Jurkat, Clone E6-1 (cell line): ENCODE data around the gene DNAJC1.
"Not testable (repeated sequence)": the region's sequence is repeated elsewhere in the genome, so short reads cannot be mapped to it uniquely, and the experiment has no call there.

Experiments used
- DNase-seq: peaks from one replicate; pipeline ENCODE4 v3.0.0-alpha.2; 2011; ENCODE audit warnings: low read depth, low spot score
- H3K4me3 ChIP-seq: 2 replicates; pipeline ENCODE4 v1.5.1; 2011; ENCODE audit warnings: mild to moderate bottlenecking, low read length, control low read depth, moderate library complexity

The DNAJC1 gene

DNA sequence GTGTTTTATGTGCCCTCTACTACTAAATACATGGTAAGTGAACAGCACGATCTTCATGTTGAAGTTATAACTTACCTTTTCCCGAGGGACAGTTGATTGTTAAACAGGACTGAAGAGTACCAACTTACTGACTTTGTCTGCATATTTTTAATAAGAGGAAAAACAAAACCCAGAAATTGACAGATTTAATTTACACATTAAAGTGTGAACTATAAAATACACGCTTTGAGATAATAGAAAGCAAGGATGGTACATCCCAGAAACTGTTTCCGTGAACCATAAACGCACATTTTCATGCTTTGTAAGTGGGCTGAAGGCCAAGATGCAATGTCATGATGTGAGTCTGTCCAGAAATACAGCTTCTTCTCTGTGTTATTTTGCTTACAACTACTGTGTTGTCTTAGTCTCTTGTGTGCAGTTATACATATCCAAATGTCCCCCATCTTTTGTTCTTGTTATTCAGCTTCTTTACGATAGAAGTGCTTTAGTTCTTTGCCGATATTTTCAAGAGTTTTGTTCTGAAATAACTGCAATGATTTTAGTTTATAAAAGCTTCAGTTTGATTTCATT, 279.4 kb downstream of the DNAJC1 start:
- no peak for DNase-seq
- H3K4me3 ChIP-seq, result no peak overlapping the region

DNA sequence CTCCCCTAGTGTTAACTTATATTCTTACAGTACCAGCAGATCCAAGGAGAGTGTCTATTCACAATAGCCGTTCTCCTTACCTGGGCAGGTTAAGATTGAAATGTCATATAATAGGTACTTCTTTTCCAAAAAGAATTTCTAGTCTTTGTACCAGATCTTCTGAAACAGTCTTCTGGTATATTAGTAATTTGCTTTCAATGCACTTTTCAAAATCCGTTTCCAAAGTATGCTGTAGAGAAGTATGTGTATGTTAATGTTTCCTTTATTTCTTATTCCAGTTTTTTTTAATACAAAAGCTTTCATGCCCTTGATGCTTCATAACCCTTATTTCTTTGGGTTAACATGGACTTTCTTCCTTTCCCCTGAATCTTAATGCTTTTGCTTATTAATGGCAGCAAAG, 281.3 kb downstream of the DNAJC1 start:
- no peak for DNase-seq
- H3K4me3 ChIP-seq, result no peak overlapping the region

DNA sequence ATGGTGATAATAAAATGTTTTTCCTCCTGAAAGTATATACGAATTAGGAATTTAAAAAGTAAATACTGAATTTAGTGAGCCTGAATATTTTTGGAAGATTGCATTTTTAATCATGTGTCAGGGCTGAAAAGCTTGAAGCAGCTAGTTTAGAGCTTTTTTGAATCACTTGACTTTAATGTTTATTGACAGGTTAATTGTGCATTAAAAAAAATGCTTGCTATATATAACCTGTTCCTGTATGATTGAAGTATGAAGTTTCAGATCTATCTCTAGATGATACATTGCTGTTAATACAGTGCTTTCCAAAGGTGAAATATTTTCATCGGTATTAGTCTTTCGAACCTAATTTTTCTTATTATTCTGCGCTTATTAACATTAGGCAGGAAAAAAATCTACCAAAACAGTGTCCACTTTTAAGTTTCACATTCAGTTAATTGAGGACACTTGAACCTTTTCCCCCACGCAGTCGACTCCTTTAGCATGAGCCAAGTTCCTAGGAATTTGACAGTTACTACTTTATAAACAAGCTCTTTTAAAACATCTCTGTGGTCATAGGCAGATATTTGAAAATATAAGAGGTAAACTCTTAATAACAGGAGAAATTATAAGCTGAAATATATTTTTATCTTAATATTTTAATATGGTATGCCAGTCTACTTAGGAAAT, 282.4 kb downstream of the DNAJC1 start:
- DNase-seq, result no peak
- H3K4me3 ChIP-seq, result no peak overlapping the region

DNA sequence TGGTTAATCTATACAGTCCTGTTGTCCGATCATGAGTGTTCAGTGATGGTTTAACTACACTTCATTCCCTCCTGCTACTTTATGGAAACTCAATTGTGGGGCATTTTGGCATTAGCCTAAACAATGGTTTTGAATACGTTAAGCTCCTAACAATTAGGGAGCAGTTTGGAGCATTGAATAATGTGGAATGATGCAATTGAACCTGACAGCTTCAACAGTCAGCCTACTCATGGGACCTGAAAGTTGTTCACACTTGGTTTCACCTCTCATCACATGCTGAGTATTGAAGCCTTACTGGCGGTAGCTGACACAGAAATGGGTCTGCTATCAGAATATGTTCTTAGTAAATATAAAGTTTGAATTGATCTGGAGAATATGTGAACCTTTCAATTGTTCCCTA, 283.4 kb downstream of the DNAJC1 start:
- H3K4me3 ChIP-seq, result no peak overlapping the region
- DNase-seq, result no peak

DNA sequence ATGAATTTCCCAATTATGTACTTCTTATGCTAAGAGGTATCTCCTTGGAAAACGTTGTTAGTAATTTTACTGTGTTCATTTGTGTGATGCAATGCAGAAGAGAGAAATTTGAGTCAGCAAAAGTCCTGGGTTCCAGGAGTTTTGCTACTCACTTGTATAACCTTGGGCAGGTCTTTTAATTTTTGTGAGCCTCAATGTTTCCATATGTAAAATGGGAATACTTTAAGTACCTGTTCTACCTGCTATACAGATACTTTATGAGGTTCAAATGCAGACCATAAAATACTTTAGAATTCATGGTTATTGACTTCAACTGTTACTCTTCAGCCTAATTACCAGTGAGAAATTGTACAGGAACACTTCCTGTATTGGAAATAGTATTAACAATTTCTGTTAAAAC, 284.0 kb downstream of the DNAJC1 start:
- no peak overlapping the region for H3K4me3 ChIP-seq
- DNase-seq, result no peak

DNA sequence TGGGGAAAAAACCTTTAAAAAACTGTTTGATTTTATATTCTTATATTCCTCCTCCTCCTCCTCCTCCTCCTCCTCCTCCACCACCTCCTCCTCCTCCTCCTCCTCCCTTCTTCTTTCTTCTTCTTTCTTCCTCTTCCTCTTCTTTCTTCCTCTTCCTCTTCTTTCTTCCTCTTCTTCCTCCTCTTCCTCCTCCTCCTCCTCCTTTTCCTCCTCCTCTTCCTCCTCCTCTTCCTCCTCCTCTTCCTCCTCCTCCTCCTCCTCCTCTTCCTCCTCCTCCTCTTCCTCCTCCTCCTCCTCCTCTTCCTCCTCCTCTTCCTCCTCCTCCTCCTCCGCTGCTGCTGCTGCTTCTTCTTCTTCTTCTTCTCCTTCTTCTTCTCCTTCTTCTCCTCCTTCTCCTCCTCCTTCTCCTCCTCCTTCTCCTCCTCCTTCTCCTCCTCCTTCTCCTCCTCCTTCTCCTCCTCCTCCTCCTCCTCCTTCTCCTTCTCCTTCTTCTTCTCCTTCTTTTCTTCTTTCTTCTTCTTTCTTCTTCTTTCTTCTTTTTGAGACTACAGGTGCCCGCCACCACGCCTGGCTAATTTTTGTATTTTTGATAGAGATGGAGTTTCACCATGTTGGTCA, 286.0 kb downstream of the DNAJC1 start:
- DNase-seq, H3K4me3 ChIP-seq: not testable (repeated sequence)

DNA sequence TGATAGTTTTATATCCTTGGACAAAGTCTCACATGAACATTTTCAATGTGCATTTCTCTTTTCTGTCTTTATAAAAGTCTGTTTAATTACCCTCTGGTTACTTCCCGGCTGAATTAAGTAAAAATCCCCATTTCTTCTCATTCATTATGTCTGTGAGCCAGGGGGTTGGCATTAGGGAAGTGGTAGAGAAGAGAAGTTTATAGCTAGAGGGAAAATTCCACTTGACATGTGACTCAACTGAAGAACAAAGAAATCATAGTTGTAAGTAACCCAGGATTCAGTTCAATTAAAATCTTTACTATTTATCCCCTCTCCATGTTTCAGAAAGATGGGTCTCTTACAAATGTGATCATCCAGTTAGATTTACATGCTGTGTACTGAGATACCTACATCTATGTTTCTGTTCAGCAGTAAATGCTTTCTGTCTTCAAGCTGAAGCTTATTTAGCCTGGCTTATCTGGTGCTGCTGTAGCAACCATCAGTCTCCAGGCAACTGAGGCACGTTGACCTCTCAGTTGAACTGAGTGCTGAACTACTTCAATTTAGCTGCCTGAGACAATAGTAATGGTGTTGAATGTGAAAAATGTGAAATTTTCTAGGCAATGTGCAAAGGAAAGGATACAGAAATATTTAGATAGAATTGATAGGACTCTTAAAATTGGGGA, 287.9 kb downstream of the DNAJC1 start:
- no peak overlapping the region for H3K4me3 ChIP-seq
- DNase-seq, result no peak

DNA sequence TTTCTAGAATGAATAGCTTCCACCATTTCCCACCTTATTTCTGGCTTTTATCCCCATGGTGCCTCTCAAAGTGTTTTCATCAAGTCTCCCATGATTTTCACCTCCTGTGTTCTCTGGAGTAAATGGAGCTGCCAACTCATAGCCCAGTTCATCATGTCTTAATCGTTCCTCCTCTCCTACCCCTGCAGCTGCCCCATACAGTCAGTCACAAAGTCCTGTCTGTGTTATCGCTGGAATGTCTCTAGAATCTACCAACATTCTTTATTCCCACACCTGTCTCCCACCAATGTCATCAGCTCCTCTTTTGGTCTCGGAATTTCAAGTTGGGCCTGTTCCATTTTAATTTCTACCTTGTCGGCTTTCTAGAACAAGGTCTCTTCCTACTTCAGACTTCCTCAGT, 290.6 kb downstream of the DNAJC1 start:
- H3K4me3 ChIP-seq, result no peak overlapping the region

DNA sequence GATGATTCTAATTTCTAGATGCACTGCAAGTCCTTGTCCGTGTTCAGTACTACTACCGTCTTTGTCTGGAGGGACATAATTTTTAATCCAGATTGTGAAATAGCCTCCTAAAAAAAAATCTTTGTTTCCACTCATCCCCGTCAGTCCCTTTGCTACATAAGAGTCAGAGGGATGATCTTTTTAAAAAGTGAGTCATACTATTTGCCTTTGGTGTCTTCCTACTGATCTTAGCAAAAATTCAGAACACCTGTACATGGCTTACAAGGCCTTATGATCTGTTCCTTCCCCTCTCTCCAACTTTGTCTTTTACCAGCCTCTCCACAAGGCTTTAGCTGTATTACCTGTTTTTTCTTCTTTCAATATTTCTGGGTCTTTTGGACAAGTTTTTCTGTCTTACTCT, 296.0 kb downstream of the DNAJC1 start:
- no peak for DNase-seq
- H3K4me3 ChIP-seq, result no peak overlapping the region

More for the DNA sequence above, 290.6 kb downstream of the DNAJC1 start:
- no peak for DNase-seq
